ENCODE data around the gene ORAI3. TPM values are rescaled to one million over a fixed set of nuclear protein-coding genes. Genes with fewer than 3 reads are reported as not detected.

ORAI3 gene
- total RNA-seq, 1 experiment from 2014 or later, result 10.8 TPM

DNA sequence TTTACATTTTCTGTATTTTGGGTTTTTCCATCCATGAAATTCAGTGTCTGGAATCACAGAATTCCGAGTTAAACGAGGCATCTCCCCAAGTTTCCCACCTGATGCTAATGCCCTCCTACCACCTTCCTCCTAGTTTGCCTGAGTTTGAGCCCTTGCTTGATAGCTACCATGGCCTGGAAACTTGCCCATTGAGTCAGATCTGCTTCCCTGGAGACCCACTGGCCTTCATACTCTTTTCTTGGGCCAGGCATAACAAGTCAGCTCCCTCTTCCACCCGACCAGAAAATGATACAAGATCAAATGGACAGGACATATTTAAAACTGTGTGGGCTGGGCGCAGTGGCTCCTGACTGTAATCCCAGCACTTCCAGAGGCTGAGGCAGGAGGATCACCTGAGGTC is 18.9 kb downstream of the ORAI3 start (continued):
- no peak for TF ChIP-seq ATF1 (CRISPR knock-in tag; IDR thresholded peaks at IDR 0.05)
- TF ChIP-seq, protein P1, sequence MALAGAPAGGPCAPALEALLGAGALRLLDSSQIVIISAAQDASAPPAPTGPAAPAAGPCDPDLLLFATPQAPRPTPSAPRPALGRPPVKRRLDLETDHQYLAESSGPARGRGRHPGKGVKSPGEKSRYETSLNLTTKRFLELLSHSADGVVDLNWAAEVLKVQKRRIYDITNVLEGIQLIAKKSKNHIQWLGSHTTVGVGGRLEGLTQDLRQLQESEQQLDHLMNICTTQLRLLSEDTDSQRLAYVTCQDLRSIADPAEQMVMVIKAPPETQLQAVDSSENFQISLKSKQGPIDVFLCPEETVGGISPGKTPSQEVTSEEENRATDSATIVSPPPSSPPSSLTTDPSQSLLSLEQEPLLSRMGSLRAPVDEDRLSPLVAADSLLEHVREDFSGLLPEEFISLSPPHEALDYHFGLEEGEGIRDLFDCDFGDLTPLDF (CRISPR knock-in tag; IDR thresholded peaks at IDR 0.05), result no peak

DNA sequence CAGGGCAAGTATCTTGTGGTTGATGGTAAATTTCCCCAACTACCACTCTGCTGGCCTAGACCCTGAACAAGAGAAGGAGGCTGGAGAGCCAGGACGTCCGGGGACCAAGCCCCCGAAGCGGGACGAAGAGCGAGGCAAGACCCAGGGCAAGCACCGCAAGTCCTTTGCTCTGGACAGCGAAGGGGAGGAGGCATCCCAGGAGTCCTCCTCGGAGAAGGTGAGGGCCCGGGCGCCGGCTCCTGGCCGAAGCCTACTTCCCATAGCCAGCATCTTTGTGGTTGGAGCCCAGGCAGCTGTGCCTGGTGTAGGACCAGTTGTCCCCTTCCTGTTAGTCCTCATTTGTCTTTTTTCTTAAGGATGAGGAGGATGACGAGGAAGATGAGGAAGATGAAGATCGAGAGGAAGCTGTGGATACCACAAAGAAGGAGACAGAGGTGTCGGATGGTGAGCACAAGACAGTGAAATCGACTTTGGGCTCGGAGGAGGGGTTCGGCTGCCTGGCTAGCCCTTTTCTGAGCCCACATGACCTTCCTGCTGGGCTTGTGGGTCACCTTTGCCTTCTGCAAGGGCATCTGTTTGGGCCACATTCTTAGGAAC is 20.5 kb downstream of the ORAI3 start:
- ChIA-PET POLR2A (no interaction called here), CTCF (interaction anchor here (0.7 to 2.2 kb wide), 3 partner anchors 9 to 16 kb away, joined by 3 to 7 read pairs (median 3); partner anchors contain the start of gene HSD3B7)
- no peak for ATAC-seq
- Mint-ChIP-seq H3K27me3 (ENCODE audit: low read depth) (no peaks in the 10 kb centered on the region), H3K4me3 (no peak overlapping the region), H3K4me1 (no peaks in the 10 kb centered on the region), H3K9me3 (no peaks in the 10 kb centered on the region), H3K27ac (no peak overlapping the region), H3K36me3 (peaks cover 71% of the 10 kb centered on the region)
- no peak for DNase-seq (ENCODE audit: low spot score)
- TF ChIP-seq, protein P2, sequence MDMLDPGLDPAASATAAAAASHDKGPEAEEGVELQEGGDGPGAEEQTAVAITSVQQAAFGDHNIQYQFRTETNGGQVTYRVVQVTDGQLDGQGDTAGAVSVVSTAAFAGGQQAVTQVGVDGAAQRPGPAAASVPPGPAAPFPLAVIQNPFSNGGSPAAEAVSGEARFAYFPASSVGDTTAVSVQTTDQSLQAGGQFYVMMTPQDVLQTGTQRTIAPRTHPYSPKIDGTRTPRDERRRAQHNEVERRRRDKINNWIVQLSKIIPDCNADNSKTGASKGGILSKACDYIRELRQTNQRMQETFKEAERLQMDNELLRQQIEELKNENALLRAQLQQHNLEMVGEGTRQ (CRISPR knock-in tag; IDR thresholded peaks at IDR 0.05), result no peak
- TF ChIP-seq ARID4B (CRISPR knock-in tag; IDR thresholded peaks at IDR 0.05; ENCODE audit: borderline replicate concordance), result no peak
- no peak for TF ChIP-seq GABPB1 (CRISPR knock-in tag; IDR thresholded peaks at IDR 0.05)
- TF ChIP-seq CDX4 (CRISPR knock-in tag; IDR thresholded peaks at IDR 0.05; ENCODE audit: borderline replicate concordance), result no peak
- TF ChIP-seq OVOL2 (CRISPR knock-in tag; IDR thresholded peaks at IDR 0.05; ENCODE audit: borderline replicate concordance), result no peak

DNA sequence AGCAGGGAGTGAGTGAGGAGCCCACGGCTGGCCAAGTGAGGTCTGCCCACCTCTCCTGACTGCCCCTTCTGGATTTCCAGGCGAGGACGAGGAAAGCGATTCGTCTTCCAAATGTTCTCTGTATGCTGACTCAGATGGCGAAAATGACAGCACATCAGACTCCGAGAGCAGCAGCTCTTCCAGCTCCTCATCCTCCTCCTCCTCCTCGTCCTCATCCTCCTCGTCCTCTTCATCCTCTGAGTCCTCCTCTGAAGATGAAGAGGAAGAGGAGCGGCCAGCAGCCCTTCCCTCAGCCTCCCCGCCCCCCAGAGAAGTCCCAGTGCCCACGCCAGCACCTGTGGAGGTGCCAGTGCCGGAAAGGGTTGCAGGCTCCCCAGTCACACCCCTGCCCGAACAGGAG is 22.4 kb downstream of the ORAI3 start:
- ATAC-seq (no peak), DNase-seq (ENCODE audit: low spot score) (no peak)
- Mint-ChIP-seq H3K4me1 (no peaks in the 10 kb centered on the region), H3K27ac (no peak overlapping the region), H3K9me3 (no peaks in the 10 kb centered on the region), H3K36me3 (peaks cover 72% of the 10 kb centered on the region), H3K27me3 (ENCODE audit: low read depth) (no peaks in the 10 kb centered on the region), H3K4me3 (no peak overlapping the region)
- TF ChIP-seq ATF2 (CRISPR knock-in tag; IDR thresholded peaks at IDR 0.05; ENCODE audit: borderline replicate concordance, low read depth) (no peak), FOXP1 (CRISPR knock-in tag; IDR thresholded peaks at IDR 0.05; ENCODE audit: borderline replicate concordance) (no peak), ATF1 (CRISPR knock-in tag; IDR thresholded peaks at IDR 0.05) (no peak), HMGA2 (CRISPR knock-in tag; IDR thresholded peaks at IDR 0.05) (no peak)
- TF ChIP-seq, protein P3, sequence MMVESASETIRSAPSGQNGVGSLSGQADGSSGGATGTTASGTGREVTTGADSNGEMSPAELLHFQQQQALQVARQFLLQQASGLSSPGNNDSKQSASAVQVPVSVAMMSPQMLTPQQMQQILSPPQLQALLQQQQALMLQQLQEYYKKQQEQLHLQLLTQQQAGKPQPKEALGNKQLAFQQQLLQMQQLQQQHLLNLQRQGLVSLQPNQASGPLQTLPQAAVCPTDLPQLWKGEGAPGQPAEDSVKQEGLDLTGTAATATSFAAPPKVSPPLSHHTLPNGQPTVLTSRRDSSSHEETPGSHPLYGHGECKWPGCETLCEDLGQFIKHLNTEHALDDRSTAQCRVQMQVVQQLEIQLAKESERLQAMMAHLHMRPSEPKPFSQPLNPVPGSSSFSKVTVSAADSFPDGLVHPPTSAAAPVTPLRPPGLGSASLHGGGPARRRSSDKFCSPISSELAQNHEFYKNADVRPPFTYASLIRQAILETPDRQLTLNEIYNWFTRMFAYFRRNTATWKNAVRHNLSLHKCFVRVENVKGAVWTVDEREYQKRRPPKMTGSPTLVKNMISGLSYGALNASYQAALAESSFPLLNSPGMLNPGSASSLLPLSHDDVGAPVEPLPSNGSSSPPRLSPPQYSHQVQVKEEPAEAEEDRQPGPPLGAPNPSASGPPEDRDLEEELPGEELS (CRISPR knock-in tag; IDR thresholded peaks at IDR 0.05), result no peak
- TF ChIP-seq, protein P4, sequence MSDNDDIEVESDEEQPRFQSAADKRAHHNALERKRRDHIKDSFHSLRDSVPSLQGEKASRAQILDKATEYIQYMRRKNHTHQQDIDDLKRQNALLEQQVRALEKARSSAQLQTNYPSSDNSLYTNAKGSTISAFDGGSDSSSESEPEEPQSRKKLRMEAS (CRISPR knock-in tag; IDR thresholded peaks at IDR 0.05), result no peak
- TF ChIP-seq, protein P5, sequence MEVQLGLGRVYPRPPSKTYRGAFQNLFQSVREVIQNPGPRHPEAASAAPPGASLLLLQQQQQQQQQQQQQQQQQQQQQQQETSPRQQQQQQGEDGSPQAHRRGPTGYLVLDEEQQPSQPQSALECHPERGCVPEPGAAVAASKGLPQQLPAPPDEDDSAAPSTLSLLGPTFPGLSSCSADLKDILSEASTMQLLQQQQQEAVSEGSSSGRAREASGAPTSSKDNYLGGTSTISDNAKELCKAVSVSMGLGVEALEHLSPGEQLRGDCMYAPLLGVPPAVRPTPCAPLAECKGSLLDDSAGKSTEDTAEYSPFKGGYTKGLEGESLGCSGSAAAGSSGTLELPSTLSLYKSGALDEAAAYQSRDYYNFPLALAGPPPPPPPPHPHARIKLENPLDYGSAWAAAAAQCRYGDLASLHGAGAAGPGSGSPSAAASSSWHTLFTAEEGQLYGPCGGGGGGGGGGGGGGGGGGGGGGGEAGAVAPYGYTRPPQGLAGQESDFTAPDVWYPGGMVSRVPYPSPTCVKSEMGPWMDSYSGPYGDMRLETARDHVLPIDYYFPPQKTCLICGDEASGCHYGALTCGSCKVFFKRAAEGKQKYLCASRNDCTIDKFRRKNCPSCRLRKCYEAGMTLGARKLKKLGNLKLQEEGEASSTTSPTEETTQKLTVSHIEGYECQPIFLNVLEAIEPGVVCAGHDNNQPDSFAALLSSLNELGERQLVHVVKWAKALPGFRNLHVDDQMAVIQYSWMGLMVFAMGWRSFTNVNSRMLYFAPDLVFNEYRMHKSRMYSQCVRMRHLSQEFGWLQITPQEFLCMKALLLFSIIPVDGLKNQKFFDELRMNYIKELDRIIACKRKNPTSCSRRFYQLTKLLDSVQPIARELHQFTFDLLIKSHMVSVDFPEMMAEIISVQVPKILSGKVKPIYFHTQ (CRISPR knock-in tag; IDR thresholded peaks at IDR 0.05), result no peak
- ChIA-PET CTCF (interaction anchor here (1.2 kb wide), 1 partner anchor 13 kb away, joined by 3 read pairs; the partner anchor contains the start of gene HSD3B7), POLR2A (no interaction called here)

All from WTC11 (cell line).